Measurements from ENCODE around the gene DLGAP4. TPM values are rescaled to one million over a fixed set of nuclear protein-coding genes. Genes with fewer than 3 reads are reported as not detected.

Gene DLGAP4
- total and polyA plus RNA-seq, 2 of the 13 experiments (the other 11 are each of a cell fraction or from before 2014, with no cell fraction given): 15.2 to 26.7 TPM

- TF ChIP-seq ZNF691 (CRISPR knock-in tag; IDR thresholded peaks at IDR 0.05; ENCODE audit: borderline replicate concordance, low read depth) (no peak), NFE2 (CRISPR knock-in tag; IDR thresholded peaks at IDR 0.05) (no peak), ZNF580 (CRISPR knock-in tag; IDR thresholded peaks at IDR 0.05; ENCODE audit: borderline replicate concordance, low read depth) (no peak), BORCS8-MEF2B (CRISPR knock-in tag; IDR thresholded peaks at IDR 0.05) (0 out of 2 replicates have a peak, but pooled peaks have one; percentile 18), ZMYM2 (CRISPR knock-in tag; IDR thresholded peaks at IDR 0.05) (0 out of 2 replicates have a peak, but pooled peaks have one; percentile 44), PLSCR1 (CRISPR knock-in tag; IDR thresholded peaks at IDR 0.05; ENCODE audit: borderline replicate concordance) (no peak), NCOR1 (IDR thresholded peaks at IDR 0.05; ENCODE audit: borderline replicate concordance, low read length) (peak; percentile 61), ZMYM4 (CRISPR knock-in tag; IDR thresholded peaks at IDR 0.05) (no peak), NR2C2 (CRISPR knock-in tag; IDR thresholded peaks at IDR 0.05; ENCODE audit: borderline replicate concordance) (peak; percentile 79), CCDC6 (CRISPR knock-in tag; IDR thresholded peaks at IDR 0.05) (no peak), REST (IDR thresholded peaks at IDR 0.05; ENCODE audit: borderline replicate concordance in 1 of 2, low read depth in 1 of 2, low read length in 2 of 2) (0 out of 4 replicates have a peak, but pooled peaks of 1 of the 2 experiments have one; percentile 8), ZNF839 (CRISPR knock-in tag; IDR thresholded peaks at IDR 0.05; ENCODE audit: borderline replicate concordance) (no peak), RXRA (CRISPR knock-in tag; IDR thresholded peaks at IDR 0.05) (peak; percentile 73; the same call in 1 of the 2 replicates), ZNF512 (CRISPR knock-in tag; IDR thresholded peaks at IDR 0.05) (no peak), HMGXB4 (CRISPR knock-in tag; IDR thresholded peaks at IDR 0.05; ENCODE audit: borderline replicate concordance in 1 of 2, low read depth in 1 of 2) (no peak), RARA (CRISPR knock-in tag; IDR thresholded peaks at IDR 0.05) (peak; percentile 83), ZBTB42 (CRISPR knock-in tag; IDR thresholded peaks at IDR 0.05) (no peak), ZFP37 (CRISPR knock-in tag; IDR thresholded peaks at IDR 0.05; ENCODE audit: borderline replicate concordance) (no peak)
Measured at GRCh38 chr20:36390719-36391415, 84.7 kb downstream of the DLGAP4 start (continued).

Measured in HepG2 (cell line).